HG02610 (cell line): ENCODE measurements around the gene STPG1.

Source experiments
- ATAC-seq: cut with Tn5 transposase; IDR thresholded peaks from one replicate; pipeline ENCODE4 v1.9.1; 2021; ENCODE audit warnings: mild to moderate bottlenecking, moderate library complexity; ENCODE audit not compliant: unreplicated experiment

STPG1 gene

GRCh38 chr1:24347159-24347934, 66.2 kb downstream of the STPG1 start:
- no peak for ATAC-seq

- no peak for ATAC-seq
Measured at GRCh38 chr1:24345334-24345733, 68.2 kb downstream of the STPG1 start.

GRCh38 chr1:24344090-24344742, 69.4 kb downstream of the STPG1 start:
- no peak for ATAC-seq

GRCh38 chr1:24343412-24344089, 70.0 kb downstream of the STPG1 start:
- no peak for ATAC-seq

GRCh38 chr1:24341260-24341659, 72.3 kb downstream of the STPG1 start:
- ATAC-seq = no peak

- ATAC-seq = no peak
Measured at GRCh38 chr1:24340770-24341169, 72.8 kb downstream of the STPG1 start.

- ATAC-seq = no peak
Measured at GRCh38 chr1:24339996-24340395, 73.6 kb downstream of the STPG1 start.

- ATAC-seq = no peak
Measured at GRCh38 chr1:24338447-24338846, 75.1 kb downstream of the STPG1 start.

- no peak for ATAC-seq
Measured at GRCh38 chr1:24337455-24337854, 76.1 kb downstream of the STPG1 start.

GRCh38 chr1:24336075-24336474, 77.5 kb downstream of the STPG1 start:
- no peak for ATAC-seq

GRCh38 chr1:24331961-24332673, 81.5 kb downstream of the STPG1 start:
- ATAC-seq = no peak

GRCh38 chr1:24329797-24330543, 83.6 kb downstream of the STPG1 start:
- no peak for ATAC-seq

- ATAC-seq = no peak
Measured at GRCh38 chr1:24329331-24329730, 84.3 kb downstream of the STPG1 start.

- ATAC-seq = no peak
Measured at GRCh38 chr1:24327891-24328290, 85.7 kb downstream of the STPG1 start.

- ATAC-seq = no peak
Measured at GRCh38 chr1:24327486-24327885, 86.1 kb downstream of the STPG1 start.

- ATAC-seq = no peak
Measured at GRCh38 chr1:24325587-24326449, 87.8 kb downstream of the STPG1 start.

GRCh38 chr1:24324903-24325302, 88.7 kb downstream of the STPG1 start:
- no peak for ATAC-seq

- ATAC-seq = no peak
Measured at GRCh38 chr1:24323281-24323680, 90.3 kb downstream of the STPG1 start.

- ATAC-seq = no peak
Measured at GRCh38 chr1:24322470-24323177, 91.0 kb downstream of the STPG1 start.
